ENCODE data around the gene TCF21.
"Not testable (repeated sequence)": the region's sequence is repeated elsewhere in the genome, so short reads cannot be mapped to it uniquely, and the experiment has no call there.

Gene TCF21

DNA sequence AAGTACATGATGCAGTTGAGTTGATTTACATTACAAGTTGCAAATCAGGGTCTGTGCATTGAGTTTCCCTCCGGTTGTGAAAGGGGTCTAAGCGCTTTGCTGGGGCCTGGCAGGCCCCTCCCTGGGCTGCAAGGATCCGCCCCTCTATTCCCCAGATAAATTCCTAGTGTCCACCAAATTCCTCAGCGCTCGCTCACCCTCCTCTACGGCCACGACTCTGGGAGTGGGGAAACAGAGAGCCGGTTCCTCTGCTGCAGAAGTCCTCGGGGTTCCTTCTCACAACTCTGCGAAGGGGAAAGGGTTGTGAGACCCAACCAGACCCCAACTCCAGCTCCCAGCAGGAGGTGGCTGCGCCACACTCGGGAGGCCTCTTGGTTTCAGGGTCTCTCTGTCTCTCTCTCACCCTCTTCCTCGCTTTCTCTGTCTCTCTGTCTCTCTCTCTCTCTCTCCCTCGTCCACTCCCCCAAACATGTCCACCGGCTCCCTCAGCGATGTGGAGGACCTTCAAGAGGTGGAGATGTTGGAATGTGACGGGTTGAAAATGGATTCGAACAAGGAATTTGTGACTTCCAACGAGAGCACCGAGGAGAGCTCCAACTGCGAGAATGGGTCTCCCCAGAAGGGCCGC, at the start of gene TCF21:
TCF21 (plus strand) TSS at position 185 of the 628 bp plus-strand sequence; CDS start at position 470, 285 bp downstream.
- DNase-seq (ENCODE audit: low read depth), result peak; percentile 20

DNA sequence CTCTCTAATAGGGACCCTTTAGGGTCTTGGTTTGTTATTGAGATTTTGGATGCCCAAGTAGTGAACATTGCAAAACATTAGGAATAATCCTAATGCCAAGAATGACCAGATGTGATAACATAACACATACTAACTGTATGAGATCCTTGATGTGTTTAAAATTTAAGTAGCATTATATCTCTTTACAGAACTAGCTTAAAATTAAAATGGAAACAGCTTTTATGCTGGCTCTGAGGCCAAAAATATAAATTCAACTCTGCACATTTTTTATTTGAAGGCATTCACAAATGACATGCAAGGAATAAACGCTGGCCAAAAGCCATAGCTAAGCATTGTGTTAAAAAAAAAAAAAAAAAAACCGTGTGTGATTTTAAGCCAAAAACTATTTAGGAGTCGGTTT, 47.7 kb upstream of the TCF21 start:
- no peak for DNase-seq (ENCODE audit: low read depth)

DNA sequence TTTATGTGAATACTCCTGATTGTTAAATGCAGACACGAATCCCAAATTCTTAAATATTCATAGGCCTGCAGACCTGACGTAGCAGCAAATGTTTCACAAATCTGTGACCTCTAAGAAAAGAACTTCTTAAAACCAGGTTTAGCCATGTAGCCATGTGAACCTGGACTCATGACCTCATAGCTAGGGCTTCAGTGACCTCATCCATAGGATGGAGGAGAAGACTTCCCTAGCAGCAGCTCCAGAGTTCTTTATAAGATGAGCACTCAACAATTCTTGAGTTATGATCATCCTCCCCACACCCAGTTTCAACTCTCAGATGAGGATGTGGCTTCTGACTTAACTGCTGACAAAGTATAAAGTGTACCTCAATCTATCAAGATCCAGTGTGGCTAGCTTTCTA, 45.8 kb upstream of the TCF21 start:
- no peak for DNase-seq (ENCODE audit: low read depth)

DNA sequence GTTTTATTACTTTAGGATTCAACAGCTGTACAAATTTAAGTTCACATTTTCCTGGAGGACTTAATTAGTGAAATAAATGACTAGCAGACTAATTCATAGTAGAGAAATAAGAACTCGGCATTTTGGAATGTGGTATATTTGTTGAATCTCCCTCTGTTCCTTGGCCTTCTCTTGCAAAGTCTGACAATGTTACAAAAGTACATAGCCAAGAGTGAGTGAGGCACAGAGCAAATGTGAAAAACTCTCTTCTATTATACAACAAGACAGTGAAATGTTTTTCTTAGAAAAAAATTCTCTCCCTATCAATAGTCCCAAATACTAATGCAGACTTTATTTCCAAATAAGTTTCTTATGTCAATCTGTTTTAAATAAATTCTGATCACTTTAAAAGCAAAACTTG, 44.2 kb upstream of the TCF21 start:
- DNase-seq (ENCODE audit: low read depth), result no peak

DNA sequence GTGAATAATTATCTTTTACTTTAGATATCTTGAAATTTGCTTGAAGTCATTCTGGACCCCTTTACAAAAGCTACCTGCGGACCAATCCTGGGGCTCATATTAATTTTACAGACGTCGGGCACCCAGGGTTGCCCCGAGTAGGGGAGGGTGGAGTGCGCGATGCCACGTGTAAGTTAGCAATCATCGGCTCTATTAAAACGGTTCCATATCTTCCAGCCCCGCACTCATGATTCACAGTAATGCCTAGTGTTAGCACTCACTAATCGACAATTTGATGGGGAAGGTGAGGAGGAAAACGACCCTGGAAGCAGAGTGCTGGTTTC, 34.9 kb upstream of the TCF21 start:
- DNase-seq (ENCODE audit: low read depth), result no peak

DNA sequence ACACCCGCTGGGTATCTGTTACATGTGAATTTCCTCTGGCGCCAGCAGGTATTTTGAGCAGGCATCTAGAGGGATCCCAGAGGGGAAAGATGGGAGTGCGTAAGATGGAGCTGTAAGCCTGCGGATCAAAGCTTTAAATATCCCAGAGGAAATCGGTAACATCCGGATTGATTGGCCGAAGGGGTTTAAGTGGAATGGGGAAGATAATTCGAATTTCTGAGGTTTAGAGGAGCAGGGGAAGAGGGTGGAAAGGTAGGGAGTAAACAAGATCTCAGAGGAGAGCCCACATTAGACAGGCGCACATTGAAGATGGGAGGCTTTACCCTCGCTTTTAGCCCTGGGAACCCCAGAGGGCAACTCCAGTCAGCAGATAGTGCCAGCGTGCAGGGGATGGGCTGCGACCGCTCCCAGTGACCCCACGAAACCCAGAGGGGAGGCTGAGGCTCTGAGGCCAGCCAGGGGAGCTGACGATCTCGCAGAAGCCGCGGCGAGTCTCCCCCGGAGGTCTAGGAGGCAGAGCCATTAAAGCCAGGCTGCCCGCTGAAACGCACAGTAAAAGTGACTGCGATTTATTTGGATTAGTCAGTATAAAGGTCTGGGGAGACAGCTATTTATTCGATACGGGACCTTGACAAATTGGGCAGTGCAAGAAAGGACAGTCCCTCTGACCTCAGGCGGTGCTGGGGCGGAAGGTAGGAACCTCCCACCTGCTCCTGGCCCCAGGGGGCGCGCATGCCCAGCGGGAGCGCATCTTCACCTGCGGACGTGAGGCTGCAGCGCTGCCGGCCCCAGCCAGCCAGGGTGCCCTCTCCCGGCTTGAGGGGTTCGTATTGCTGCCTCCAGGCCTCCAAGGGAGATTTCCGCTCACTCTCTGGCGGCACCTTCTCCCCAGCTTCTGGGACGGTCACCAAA, 34.3 kb upstream of the TCF21 start:
- DNase-seq (ENCODE audit: low read depth), result no peak

DNA sequence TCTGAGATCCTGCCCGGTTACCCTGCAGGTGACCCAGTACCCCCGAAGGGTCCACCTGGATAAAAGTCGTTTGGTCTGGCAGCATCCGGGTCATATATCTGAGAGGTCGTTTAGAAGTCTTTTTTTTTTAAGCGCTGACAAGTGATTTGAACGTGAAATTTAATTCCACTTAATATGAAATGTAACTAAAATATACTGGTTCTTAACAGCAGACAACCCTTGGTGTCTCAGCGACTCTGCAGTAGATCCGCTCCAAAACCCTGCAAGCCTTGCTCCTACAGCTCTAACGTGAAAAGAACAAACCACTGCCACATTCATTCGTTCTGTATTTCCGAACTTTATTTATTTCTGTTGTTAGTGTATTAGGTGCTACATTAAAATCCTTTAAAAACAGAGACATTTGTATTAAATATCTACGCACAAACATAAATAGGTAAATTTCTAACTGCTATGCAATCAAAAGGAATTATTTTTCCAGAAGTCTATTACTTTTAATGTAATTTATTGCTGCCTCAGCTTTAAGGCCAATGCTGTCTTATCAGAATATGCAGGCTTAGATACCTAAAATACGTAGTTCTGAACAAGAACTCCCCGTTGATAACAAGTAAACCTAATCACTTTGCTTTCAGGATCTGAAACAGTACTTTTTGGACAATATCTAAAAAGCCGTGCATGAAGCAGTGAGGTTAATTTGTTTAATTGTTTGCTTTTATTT, 33.5 kb upstream of the TCF21 start:
- no peak for DNase-seq (ENCODE audit: low read depth)

DNA sequence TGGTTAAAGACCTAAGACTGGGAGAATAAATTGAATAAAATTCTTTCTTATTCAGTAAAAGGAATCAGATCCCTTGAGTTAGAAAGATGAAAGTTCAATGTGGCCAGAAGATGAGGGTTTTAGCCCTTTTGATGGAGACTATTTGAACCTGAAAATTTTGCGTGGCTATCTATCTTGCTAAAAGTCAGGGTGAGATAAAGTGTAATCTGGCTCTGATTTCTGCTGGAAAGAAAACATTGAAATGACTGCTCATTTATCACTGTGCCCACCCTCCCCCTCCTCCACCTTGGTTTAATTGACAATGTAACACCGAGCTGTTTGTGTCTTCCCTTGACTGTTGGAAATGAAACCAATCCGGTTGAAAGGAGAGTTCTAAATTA, 32.9 kb upstream of the TCF21 start:
- no peak for DNase-seq (ENCODE audit: low read depth)

DNA sequence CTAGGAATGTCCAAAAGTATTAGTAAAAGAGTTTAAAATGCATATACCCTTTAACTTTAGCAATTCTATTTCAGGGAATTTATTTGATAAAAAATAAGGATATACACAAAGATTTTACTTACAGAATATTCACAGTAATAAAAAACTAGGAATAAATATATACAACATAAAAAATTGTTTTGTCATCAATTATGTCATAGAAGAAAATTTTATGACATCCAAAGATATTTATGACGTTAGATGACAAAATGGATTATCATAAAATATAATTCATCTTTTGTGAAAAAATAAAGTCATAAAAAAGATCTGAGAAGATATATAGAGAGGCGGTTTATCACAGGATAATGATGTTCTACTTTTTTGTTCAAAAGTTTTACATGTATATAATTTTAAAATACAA, 32.0 kb upstream of the TCF21 start:
- no peak for DNase-seq (ENCODE audit: low read depth)

DNA sequence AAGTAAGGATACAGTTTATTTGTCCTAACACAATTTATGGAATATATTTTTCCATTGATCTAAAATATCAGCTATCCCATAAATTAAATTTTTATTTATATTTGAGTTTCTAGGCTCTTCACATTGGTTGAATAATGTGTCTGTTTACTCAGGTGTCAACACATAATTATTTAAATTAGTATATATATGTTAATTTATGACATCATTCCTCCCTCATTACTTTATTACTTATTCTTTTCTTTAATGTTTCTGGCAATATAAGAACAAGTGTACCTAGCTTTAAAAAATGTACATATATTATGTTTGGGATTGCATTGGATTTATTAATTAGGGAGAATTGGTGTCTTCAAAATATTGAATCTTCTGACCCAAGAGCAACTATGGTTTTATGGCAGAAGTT, 31.2 kb upstream of the TCF21 start:
- no peak for DNase-seq (ENCODE audit: low read depth)

DNA sequence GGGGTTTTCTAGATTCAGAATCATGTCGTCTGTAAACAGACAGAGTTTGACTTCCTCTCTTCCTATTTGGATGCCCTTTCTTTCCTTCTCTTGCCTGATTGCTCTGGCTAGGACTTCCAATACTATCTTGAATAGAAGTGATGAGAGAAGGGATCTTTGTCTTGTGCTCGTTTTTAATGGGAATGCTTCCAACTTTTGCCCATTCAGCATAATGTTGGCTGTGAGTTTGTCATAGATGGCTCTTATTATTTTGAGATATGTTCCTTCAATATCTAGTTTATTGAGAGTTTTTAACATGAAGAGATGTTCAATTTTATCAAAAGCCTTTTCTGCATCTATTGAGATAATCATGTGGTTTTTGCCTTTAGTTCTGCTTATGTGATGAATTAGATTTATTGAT, 27.6 kb upstream of the TCF21 start:
- DNase-seq (ENCODE audit: low read depth), result not testable (repeated sequence)

DNA sequence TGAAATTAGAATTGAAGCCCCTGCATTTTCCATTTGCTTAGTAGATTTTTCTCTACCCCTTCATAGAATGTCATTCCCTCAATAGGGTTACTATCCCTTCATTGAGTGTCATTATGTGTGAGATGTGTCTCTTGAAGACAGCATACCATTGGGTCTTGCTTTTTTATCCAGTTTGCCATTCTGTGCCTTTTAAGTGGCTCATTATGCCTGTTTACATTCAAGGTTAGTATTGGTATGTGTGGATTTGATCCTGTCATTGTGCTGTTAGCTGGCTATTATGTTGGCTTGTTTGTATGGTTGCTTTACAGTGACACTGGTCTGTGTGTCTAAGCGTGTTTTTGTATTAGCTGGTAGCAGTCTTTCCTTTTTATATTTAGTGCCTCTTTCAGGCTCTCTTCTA, 25.7 kb upstream of the TCF21 start:
- DNase-seq (ENCODE audit: low read depth), result no peak

DNA sequence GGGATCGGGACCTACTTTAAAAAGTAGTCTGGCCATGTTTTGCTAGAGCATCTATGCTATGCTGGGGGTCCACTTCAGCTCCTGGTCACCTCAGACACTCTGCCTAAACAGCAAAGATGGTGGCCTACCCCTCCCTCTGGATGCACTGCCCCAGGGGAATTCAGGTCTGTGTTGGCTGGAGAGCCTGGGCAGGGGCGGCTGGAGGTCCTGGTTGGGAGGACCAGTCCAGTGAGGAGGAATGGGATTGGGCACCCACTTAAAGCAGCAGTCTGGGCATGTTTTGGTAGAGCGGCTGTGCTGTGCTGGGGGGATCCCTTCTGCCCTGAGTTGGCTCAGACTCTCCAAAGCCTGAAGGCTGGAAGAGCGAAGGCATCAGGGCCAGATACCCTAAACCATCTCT, 23.2 kb upstream of the TCF21 start:
- no peak for DNase-seq (ENCODE audit: low read depth)

DNA sequence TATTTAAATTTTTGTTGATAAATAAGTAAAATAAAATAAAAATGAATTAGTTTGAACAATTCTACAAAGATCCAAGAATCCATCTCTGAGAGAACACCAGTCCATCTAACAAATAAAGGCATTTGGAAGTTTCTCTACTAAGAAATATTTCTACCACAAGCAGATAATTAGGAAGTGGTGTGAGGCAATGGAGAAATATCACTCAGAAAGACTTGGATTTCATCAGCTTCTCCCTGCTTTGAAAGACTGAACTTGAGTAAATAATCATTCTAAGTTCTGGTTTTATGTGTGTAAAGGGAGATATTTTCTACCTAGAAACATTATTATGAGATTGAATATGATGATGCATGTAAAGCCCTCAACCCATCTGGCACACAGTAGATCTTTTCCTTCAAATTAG, 17.8 kb upstream of the TCF21 start:
- no peak for DNase-seq (ENCODE audit: low read depth)

DNA sequence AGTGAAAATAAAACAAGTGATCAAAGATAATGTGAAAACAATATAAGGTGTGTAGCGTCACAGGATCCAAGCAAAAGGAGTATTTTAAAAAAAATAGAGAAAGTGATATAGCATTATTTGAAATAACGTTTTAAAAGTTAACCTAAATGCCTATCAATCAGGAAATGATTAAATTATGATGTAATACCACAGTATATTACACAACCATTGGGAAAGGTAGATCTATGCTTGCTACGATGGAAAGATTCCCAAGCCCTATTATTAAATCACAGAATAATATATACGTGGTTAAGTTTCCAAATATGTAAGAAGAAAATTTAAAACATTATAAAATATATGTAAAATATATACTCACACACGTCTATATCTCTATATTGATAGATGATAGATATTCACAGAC, 15.4 kb upstream of the TCF21 start:
- no peak for DNase-seq (ENCODE audit: low read depth)

DNA sequence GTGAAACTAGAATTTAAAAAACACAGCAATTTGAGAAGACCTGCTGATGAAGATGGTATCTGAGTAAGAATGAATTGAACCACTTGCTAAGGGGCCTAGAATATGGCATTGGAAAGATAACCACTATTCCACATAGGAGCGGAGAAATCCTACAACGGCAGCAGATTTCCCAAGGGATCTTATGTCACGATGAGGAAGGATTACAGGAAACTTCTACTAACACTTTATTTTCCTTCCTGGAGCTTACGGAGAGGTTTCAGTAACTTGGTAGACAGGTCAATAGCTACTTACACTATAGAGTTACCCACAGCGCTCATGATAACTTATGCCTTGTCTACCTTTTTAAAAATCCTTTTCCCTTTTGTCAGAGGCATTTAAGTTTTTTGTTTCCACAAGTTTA, 11.8 kb upstream of the TCF21 start:
- no peak for DNase-seq (ENCODE audit: low read depth)

DNA sequence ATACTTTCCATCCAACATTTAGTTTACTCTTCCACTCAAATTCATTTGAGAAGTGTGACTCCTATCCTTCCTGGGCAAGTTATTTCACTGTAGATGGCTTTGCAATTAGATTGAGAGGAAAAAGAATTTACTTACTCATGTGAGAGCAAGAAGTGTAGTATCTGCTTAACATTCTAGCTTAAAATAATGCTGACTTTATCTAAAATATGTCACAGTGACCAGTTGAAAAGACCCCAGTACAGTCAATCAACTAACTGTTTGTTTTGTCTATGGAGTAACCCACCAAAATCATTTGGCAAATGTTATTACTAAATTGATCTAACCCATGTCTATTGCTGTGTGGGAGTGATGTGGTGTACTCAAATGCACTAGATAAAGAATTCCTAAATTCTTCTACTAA, 8.9 kb upstream of the TCF21 start:
- DNase-seq (ENCODE audit: low read depth), result no peak

DNA sequence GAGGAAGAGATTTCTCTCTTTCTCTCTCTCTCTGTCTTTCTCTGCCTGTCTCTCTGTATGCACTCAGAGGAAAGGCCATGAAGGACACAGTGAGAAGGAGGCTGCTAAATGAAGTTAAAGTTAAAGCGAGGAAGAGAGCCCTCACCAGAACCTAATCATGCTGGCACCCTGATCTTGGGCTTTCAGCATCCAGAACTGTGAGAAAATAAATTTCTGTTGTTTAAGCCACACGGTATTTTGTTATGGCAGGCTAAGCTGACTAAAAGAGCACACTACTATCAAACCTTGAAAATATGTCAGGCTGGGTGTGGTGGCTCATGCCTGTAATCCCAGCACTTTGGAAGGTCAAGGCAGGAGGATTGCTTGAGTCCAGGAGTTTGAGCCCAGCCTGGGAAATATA, 8.0 kb upstream of the TCF21 start:
- DNase-seq (ENCODE audit: low read depth), result no peak

DNA sequence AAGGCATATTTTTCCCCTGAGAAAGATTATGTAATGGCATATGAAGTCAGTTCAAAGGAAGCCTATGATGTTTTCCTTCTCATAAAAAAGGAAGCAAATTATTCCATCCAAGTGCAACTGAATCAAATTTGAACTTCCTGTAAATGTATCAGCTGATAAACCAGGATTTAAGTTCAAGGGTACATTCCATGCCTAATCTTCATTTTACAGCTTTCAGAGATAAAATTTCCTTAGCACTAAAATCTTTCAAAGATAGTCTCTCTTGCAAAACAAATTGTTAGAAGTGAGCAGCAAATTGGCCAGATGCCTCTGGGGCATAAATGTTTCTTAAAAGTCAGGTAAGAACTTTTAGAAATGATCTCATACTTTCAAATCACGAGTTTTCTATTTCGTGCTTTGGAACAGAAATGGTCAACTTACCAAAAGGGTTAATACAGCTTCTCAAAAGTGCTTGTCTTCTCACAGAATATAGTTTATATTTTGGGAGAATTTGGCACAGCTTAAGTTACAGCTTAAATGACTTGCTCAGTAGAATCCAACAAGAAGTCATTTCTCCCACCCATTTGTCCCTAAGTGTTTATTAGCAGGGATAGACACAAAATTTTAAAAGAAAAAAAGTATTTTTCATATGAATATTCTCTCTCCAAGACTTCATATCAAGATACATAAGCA, 2.7 kb upstream of the TCF21 start:
- DNase-seq (ENCODE audit: low read depth), result no peak

DNA sequence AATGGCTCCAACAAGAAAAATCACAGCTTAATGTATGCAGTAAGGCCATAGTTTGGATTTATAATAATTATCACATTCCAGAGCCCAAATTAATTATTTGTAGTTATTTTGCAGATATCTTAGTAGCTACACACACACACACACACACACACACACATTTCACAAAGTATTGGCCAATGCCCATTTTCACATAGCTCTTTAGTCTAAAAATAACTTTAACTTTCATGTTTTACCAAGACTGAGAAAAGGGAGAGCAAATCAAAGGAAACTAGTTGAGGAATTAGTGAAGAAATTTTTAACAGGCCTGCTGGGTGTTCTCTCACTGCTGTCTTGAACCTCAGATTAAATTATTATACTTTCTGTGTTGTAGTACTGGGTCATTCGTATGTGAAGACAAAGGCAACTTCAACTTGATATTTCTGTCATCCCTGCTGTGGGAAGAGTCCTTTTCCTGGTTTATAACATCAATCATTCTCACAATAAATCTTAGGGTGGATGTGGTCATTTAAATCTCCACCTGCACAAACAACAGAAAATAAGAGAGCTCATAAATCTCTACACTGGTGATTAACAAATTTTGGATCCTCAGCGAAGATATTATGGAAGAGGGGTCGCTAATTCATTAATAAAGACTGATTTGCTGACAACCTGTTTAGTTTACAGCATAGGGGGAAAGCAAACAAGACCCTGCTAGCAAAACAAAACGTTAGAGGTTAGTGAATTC, 1.6 kb upstream of the TCF21 start:
- no peak for DNase-seq (ENCODE audit: low read depth)

DNA sequence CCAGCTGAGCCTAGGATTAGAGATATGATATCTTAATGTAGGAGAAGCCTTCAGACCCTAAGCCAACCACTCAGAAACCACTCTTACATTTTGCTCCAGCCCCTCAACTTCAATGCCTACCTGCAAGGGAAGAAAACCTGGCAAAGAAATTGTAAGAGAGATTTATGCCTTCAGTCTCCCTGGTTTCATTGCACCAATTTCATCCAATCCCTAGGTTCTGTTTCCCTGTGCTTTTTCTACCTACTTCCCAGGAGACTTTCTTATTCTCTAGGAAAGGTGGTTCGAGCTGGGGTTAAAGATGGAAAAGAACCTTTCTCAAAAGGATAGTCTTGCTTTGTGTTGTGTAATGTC, 1.1 kb upstream of the TCF21 start:
- DNase-seq (ENCODE audit: low read depth), result no peak
